Measurements from ENCODE around the gene ZNF532. TPM values are rescaled to one million over a fixed set of nuclear protein-coding genes. Genes with fewer than 3 reads are reported as not detected.
"Not testable (repeated sequence)": the region's sequence is repeated elsewhere in the genome, so short reads cannot be mapped to it uniquely, and the experiment has no call there.

ZNF532 gene
- polyA plus RNA-seq, 1 experiment: 75.3 TPM

GRCh38 chr18:58915006-58915799 is 50.5 kb downstream of the ZNF532 start:
- TF ChIP-seq CTCF (IDR thresholded peaks at IDR 0.05; ENCODE audit: insufficient read depth, low read depth, low read length): no peak
- no peaks in the 10 kb centered on the region for H3K27me3 ChIP-seq (ENCODE audit: control insufficient read depth, insufficient read depth, low read length)
- no peak for DNase-seq (ENCODE audit: low read depth)
- ChIA-PET CTCF (no interaction called here), POLR2A (no interaction called here)
- no peak overlapping the region for H3K4me3 ChIP-seq (ENCODE audit: low read depth, low read length)
- peaks cover 8% of the 10 kb centered on the region for H3K36me3 ChIP-seq (ENCODE audit: control insufficient read depth, insufficient read depth, low read length)

DNA sequence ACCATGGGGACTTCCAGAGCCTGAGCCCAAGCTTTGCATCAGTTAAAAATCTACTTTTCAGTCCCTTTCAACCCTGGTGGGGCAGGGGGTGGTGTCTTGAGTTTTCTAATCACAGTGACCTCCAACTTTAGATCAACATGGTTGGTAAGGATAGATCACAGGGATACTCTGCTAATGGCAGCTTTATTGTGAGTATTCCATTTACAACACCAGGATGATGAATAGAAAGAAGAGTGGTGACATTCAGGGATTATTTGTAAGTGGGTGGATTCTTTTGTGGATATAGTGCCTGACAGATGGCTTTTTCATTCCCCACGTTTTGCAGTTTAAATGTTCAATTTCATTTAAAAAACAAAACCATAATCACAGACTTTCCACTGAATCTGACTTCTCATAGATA is 51.3 kb downstream of the ZNF532 start:
- ChIA-PET CTCF (interaction anchor here (0.7 to 0.9 kb wide), 3 partner anchors 11 to 133 kb away, joined by 3 to 6 read pairs (median 3); no protein-coding TSS in a partner anchor), POLR2A (no interaction called here)
- Histone ChIP-seq H3K4me3 (ENCODE audit: low read depth, low read length) (no peak overlapping the region), H3K27me3 (ENCODE audit: control insufficient read depth, insufficient read depth, low read length) (no peaks in the 10 kb centered on the region), H3K36me3 (ENCODE audit: control insufficient read depth, insufficient read depth, low read length) (peaks cover 8% of the 10 kb centered on the region)
- DNase-seq (ENCODE audit: low read depth): no peak
- no peak for TF ChIP-seq CTCF (IDR thresholded peaks at IDR 0.05; ENCODE audit: insufficient read depth, low read depth, low read length)

DNA sequence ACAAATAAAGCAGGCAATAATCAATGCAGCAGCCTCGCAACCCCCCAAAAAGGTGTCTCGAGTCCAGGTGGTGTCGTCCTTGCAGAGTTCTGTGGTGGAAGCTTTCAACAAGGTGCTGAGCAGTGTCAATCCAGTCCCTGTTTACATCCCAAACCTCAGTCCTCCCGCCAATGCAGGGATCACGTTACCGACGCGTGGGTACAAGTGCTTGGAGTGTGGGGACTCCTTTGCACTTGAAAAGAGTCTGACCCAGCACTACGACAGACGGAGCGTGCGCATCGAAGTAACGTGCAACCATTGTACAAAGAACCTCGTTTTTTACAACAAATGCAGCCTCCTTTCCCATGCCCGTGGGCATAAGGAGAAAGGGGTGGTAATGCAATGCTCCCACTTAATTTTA is 55.3 kb downstream of the ZNF532 start:
- peaks cover 12% of the 10 kb centered on the region for H3K36me3 ChIP-seq (ENCODE audit: control insufficient read depth, insufficient read depth, low read length)
- H3K27me3 ChIP-seq (ENCODE audit: control insufficient read depth, insufficient read depth, low read length); DNase-seq (ENCODE audit: low read depth); CTCF ChIA-PET; H3K4me3 ChIP-seq (ENCODE audit: low read depth, low read length); POLR2A ChIA-PET: not testable (repeated sequence)

DNA sequence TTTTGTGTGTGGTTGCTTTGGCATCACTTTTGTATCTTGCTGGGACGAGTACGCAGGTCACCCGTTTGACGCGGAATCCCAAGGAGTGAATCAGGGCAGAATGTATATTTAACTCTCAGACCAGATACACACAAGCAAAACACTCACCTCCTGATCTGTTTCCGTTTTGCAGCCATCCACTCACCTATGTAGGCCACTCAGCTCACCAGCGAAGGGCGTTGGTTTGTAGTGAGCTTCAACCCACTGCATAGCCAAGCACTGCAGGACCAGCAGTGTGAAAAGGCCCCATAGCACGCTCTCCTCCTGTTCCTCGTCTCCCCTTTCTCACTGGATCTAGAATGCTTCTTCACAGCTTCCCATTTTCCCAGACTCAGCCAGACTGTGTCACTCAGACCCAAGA is 58.3 kb downstream of the ZNF532 start:
- Histone ChIP-seq H3K36me3 (ENCODE audit: control insufficient read depth, insufficient read depth, low read length) (peaks cover 12% of the 10 kb centered on the region), H3K27me3 (ENCODE audit: control insufficient read depth, insufficient read depth, low read length) (no peaks in the 10 kb centered on the region), H3K4me3 (ENCODE audit: low read depth, low read length) (no peak overlapping the region)
- POLR2A ChIA-PET: no interaction called here
- CTCF ChIA-PET: no interaction called here
- no peak for DNase-seq (ENCODE audit: low read depth)
- TF ChIP-seq CTCF (IDR thresholded peaks at IDR 0.05; ENCODE audit: insufficient read depth, low read depth, low read length): no peak

DNA sequence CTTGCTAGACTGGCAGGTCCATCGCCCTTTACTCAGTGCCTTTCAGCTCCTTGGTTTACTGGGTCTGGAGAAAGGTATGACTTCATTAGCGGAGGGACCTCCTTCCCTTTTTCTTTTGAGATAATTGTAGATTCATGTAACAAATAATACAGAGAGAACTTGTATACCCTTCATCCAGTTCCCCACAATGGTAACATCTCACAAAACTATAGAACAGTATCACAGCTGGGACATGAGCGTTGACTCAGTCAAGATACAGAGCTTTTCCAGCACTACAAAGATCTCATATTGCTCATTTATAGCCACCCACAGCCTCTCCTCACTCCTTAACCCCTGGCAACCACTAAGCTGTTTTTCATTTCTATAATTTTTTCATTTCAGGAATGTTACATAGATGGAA is 59.8 kb downstream of the ZNF532 start:
- no peaks in the 10 kb centered on the region for H3K27me3 ChIP-seq (ENCODE audit: control insufficient read depth, insufficient read depth, low read length)
- CTCF ChIA-PET: no interaction called here
- TF ChIP-seq CTCF (IDR thresholded peaks at IDR 0.05; ENCODE audit: insufficient read depth, low read depth, low read length): no peak

GRCh38 chr18:58927659-58928058 is 63.0 kb downstream of the ZNF532 start:
- Histone ChIP-seq H3K4me3 (ENCODE audit: low read depth, low read length) (no peak overlapping the region), H3K27me3 (ENCODE audit: control insufficient read depth, insufficient read depth, low read length) (no peaks in the 10 kb centered on the region), H3K36me3 (ENCODE audit: control insufficient read depth, insufficient read depth, low read length) (peaks cover 4% of the 10 kb centered on the region)
- POLR2A ChIA-PET: no interaction called here
- no peak for TF ChIP-seq CTCF (IDR thresholded peaks at IDR 0.05; ENCODE audit: insufficient read depth, low read depth, low read length)
- no peak for DNase-seq (ENCODE audit: low read depth)
- CTCF ChIA-PET: interaction anchor here (1.5 kb wide), 1 partner anchor 10 kb away, joined by 6 read pairs; no protein-coding TSS in a partner anchor

More for the DNA sequence above, 59.8 kb downstream of the ZNF532 start:
- DNase-seq (ENCODE audit: low read depth): no peak
- Histone ChIP-seq H3K4me3 (ENCODE audit: low read depth, low read length) (no peak overlapping the region), H3K36me3 (ENCODE audit: control insufficient read depth, insufficient read depth, low read length) (peaks cover 5% of the 10 kb centered on the region)
- POLR2A ChIA-PET: no interaction called here
